22Rv1 (cell line): ENCODE measurements around the gene RHOB.

Source experiments
- ZFX ChIP-seq: fragments of 450-650 bp; IDR thresholded peaks from 2 replicates; pipeline ENCODE4 v1.6.1; 2017; ENCODE audit warnings: antibody characterized with exemption, borderline replicate concordance
- TF ChIP-seq, protein P1 (sequence below): fragments of 450-650 bp; IDR thresholded peaks from 2 replicates; pipeline ENCODE4 v1.5.1; 2017; ENCODE audit warnings: mild to moderate bottlenecking

DNA sequence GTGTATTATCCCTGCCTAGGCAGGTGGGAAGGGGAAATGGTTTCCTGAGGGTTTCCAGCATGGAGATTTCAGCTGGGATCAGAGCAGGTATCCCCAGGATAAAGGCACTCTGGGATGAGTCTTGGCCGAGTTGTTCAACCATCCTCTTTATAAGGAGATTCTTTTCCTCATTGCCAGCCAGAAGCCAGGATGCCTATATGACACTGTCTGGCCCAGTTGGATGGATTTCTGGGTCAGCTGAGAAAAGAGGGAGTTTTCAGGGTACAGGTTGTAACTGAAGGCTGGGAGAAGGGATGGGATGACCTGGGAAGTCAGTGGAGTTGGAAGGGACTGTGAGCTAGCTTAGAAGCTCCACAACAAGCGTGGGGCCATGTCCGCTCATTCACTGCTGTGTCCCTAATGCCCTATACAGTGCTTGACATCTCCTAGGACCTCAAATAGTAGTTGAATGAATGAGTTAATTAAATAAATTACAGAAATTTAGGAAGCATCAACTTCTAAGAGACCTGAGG, 8.3 kb downstream of the RHOB start:
- TF ChIP-seq, protein P1, sequence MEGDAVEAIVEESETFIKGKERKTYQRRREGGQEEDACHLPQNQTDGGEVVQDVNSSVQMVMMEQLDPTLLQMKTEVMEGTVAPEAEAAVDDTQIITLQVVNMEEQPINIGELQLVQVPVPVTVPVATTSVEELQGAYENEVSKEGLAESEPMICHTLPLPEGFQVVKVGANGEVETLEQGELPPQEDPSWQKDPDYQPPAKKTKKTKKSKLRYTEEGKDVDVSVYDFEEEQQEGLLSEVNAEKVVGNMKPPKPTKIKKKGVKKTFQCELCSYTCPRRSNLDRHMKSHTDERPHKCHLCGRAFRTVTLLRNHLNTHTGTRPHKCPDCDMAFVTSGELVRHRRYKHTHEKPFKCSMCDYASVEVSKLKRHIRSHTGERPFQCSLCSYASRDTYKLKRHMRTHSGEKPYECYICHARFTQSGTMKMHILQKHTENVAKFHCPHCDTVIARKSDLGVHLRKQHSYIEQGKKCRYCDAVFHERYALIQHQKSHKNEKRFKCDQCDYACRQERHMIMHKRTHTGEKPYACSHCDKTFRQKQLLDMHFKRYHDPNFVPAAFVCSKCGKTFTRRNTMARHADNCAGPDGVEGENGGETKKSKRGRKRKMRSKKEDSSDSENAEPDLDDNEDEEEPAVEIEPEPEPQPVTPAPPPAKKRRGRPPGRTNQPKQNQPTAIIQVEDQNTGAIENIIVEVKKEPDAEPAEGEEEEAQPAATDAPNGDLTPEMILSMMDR: no peak
- TF ChIP-seq ZFX: no peak
